GM21786 (cell line): Measurements from ENCODE around the gene NRG2.

Source experiments
- ATAC-seq: cut with Tn5 transposase; IDR thresholded peaks from one replicate; pipeline ENCODE4 v1.9.1; 2021; ENCODE audit not compliant: unreplicated experiment

The NRG2 gene

DNA sequence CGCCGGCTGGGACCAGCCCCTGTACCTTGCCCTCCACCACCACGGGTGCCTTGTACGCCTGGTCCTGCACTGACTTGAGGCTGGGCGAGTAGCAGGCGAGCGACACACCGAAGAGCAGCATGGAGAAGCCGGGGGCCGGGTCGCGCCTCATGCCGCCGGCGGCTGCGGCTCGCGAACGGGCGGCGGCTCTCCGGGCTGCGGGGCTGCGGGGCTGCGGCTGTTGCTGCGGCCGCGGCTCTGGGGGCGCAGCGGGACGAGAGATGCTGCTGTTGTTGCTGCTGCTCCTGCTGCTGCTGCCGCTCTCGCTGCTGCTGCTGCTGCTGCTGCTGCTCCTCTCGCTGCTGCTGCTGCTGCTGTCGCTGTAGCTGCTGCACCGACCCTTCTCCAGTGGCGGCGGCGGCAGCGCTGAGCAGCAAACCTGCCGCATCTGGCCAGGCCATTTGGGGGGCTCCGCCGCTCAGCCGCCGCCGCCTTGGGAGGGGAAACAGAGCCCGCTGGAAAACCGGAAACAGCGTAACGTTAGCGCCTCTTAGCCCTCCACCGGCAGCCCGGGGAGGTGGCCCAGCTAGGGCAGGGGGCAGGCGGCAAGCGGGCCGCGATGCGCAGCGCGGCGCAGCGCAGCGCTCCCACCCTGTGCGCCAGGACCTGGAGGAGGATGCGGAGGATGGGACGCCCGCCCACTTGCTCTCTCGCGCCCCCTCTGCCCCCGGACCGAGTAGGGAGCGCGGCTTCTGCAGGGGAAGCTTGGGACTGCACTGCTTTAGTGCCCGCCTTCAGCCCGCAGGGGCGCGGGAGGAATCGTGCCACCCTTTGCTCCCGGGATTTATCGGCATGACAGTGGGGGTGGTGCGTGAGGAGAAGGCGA, at the start of gene NRG2:
TSS of gene NRG2 (minus strand) at position 657 of the 865 bp plus-strand sequence.
- peak; percentile 64 for ATAC-seq

DNA sequence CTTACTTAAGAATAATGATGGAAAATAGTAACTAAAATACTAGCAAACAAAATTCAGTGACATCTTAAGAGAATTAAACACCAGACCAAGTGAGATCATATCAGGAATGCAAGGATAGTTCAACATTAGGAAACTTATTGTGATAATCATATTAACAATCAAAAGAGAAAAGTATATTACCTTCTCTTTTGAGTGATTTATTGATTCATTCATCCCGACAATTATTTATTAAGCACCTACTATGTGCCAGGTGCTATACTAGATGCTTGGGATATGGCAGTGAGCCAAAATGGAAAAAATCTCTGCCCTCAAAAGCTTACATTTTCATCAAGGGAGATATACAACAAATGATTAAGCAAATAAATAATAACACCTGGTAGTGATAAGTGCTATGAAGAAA, 47.2 kb upstream of the NRG2 start:
- ATAC-seq: no peak

DNA sequence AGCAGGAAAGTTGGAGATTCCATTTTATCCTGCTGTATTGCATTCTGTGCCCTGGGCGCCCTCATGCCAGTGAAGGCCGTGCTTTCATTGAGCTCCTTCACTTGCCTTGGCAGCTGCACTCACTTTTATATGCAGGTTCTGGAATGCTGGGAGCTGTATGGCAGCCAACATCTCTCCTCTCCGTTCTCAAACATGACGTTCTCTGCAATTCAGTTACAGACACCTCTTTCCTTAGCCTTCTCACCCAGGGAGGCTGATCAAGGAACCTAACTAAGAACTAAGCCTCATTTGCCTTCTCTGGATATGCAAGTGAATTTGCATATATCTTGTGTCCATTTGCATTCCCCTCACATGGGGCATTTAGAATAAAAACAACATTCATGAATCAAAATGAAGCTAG, 41.4 kb upstream of the NRG2 start:
- ATAC-seq: no peak

DNA sequence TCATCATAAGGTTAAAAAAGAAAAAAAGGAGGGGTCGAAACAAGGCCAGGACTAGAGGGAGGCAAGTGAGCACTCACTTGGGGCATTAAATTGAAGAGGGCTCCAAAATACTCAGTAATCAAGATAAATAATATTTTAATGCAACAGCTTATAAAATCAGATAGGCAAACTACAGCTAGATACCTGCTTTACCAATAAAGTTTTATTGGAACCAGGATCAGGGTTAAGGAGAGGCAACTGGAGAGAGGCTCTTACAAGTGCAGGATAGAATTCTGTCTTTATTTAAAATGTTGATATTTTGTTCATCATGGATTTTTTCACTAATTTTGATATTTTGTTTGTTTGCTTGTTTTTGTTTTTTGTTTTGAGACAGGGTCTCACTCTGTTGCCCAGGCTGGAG, 40.6 kb upstream of the NRG2 start:
- ATAC-seq: no peak

DNA sequence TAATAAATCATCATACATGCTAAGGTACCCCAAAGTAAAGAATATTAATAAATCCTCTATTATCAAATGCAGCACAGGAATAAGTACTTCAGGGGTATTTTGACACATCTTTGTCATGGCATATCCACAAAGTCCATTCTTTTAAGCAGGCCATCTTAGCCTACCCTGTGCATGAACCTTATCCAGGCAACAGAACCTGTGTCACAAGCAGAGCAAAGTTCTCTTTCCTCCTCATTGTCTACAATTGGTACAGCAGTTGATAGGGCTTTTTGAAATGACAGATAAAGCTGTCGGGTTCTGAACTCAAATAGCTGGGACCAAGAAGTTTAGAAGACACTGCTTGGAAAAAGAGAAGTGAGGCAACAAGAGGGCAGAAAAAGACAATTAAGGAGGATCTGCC, 40.0 kb upstream of the NRG2 start:
- no peak for ATAC-seq

DNA sequence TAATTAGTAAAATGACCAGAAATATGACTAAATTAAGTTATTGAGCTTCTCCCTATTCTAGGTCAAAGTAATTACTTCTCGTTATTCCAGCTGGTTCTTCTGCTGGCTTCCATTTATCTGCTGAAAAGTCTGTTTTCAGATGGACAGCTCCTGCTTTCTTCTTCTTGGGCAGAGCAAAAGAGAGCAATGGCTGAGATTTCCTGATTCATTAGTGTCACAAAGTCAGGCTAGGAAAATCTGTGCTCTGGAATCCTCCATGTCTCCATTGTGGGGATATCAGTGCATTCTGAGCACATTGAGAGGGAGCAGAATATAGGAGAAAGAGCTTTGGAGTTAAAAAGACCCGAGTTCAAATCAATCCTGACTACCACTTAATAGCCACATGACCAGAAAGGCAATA, 33.7 kb upstream of the NRG2 start:
- ATAC-seq: no peak

DNA sequence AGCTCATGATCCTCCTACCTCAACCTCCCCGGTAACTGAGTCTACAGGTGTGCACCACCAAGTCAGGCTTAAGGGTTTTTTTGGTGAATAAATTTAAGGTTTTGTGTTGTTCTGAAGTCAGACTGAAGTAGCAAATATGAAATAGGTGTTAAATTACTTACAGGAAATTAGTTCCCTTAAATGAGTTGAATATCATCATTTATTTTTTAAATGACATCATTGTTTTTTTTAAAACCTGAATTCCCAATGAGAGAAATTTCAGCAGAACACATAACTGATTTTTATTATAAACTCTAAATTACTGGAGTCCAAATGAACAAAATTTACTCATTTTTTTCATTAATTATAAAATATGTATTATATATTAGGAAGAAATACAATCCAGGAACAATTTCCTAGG, 33.0 kb upstream of the NRG2 start:
- ATAC-seq: no peak

DNA sequence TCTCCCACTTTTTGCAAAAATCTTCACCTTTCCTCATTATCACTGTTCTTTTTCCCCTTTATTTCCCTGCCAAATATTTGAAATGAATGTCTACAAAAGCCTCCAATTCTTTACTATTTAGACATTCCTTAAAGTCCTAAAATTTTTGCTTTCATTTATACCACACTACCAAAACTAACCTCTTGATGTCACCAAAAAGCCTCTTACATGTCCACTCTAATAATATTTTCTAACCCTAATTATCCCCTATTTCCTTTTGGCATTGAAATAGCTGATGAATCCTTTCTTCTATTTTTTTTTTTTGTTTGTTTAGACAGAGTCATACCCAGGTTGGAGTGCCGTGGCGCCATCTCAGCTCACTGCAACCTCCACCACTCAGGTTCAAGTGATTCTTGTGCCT, 32.3 kb upstream of the NRG2 start:
- no peak for ATAC-seq

DNA sequence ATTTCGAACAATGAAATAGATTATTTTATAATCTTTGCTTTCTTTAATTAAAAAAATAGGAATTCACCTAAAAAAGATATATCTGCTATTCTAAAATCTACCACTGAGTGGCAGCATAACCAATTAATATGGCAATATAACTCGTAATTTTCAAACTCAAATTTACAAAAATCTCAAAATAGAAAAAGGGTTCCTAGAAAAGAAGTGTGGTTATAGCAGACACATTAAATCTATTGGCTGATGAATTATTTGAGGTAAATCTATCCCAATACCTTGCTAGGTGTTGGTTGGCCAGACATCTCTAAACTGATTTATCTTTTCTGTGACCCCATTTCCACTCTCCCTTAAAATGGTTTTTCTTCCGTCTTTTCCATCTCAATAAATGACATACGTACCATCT, 30.2 kb upstream of the NRG2 start:
- ATAC-seq: no peak

DNA sequence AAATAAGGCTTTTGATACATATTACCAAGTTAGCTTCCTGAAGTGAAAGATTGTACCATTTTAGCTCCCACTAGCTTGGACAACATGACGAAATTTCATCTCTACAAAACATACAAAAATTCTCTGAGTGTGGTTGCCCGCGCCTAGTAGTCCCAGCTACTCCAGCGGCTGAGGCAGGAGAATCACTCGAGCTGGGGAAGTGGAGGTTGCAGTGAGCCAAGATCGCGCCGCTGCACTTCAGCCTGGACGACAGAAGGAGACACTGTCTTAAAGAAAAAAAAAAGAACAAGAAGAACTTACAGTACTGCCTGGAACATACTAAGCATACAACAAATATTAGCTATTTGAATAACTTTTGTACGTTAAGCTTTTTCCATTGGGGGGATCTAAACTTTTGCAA, 29.7 kb upstream of the NRG2 start:
- no peak for ATAC-seq

DNA sequence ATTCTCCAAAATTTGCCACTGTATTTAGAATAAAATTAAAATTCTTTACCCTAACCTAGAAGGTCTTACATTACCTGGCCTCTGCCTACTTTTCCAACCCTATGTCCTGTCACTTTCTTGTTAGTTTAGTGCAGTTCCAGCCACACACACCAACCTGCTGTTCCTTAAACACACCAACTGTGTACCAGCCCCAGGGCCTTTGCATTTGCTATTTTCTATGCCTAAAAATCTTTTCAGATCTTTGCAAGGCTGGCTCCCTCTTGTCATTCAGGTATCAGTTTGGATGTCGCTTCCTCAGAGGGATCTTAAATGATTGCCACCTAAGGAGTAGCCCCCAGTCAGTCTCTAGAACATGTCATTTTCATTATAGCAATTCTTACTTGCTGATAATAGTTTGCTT, 17.7 kb upstream of the NRG2 start:
- ATAC-seq: no peak

DNA sequence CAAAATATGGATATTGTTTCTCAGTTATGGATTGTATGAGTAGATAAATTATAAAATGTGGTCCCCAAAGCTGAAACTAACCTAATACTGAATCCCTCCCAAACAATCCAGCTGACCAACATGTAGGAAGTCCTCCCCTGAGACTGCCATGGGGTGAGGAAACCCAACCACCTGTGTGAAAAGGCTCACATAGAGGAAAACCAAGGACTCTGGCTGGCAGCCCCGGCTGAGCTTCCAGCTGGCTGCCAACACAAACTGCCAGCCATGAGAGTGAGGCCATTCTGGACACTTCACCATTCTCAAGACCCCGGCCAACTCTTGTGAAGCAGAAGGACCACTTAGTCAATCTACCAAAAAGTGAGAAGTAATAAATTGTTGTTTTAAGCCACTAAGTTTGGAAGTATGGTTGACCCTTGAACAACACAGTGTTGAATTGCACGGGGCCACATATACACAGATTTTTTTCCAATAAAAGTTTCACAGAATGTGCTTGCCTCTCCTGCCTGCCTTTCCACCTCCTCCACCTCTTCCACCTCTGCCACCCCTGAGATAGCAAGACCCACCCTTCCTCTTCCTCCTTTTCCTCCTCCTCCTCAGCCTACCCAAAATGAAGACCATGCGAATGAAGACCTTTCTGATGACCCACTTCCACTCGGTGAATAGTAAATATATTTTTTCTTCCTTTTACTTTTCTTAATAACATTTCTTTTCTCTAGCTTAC, 15.3 kb upstream of the NRG2 start:
- ATAC-seq: no peak

DNA sequence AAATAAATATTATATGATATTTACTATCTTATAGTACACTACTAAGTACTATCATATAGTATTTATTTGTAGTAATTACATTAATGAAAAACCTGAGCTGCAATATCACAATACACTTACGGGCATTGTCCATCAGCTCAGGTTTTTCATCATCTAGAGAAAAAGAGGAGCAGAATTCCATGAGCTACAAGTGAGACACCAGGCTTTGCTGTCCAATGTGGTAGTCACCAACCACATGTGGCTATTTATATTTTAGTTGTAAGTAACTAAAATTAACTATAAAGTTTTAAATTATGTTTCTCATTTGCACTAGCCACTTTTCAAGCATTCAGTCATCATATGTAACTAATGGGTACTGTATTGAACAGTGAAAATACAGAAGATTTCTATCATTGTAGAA, 13.8 kb upstream of the NRG2 start:
- ATAC-seq: no peak

DNA sequence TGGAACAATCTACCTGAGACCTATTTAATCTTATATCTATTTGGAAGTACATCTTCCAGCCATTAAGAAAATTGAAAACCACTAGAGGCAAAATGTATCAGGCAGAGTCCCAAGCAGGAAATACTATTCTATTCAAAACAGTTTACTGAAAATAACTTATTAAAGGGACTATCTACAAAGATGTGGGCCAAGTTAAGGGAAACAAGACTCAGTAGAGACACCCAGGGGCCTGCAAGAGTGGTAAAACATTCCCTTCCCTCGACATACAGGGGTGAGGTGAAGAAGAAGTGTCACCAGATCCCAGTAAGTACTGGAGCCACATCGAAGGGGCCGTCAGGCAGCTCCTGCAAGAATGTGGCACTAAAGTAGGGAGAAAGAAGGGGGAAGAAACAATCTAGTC, 12.1 kb upstream of the NRG2 start:
- no peak for ATAC-seq

DNA sequence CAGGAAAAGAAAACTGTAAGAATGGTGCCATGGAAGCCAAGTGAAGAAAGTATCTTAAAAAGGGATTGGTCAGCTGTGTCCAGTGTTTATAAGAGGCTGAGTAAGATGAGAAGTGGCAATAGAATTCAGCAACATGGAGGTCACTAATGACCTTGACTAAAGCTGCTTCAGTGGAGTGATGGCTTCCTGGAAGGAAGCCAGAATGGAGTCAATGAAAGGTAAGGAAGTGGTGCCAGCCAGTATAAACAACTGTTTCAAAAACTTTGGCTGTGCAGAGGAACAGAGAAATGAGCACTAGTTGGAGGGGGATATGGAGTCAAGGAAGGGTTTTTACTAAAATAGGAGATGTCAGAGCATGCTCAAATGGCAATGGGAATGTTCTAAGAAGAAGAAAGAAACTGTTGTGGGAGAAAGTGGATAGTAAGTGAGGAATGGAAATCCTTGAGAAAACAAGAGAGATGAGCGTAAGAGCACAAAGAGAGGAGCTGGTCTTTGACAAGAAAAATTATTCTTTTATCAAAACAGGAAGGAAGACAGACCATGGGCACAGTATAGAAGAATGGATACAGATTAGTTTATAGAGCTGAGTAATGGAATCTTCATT, 11.1 kb upstream of the NRG2 start:
- no peak for ATAC-seq

DNA sequence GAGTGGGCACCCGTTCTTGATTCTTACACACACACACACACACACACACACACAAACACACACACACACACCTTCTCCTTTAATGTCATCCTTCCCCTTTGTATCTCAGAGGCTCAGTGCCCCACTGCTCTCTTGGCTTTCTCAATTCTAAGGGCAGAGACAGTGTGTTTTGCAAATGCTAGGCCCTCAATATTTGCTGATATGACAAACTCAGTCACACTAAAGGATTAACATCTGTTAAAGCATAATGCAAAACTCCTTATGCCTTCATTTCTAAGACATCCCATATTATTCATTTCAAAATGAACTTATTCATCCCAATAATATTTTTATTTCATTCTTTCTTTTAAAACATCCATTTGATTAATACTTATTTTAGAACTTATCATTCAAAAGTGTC, 8.9 kb upstream of the NRG2 start:
- ATAC-seq: no peak

DNA sequence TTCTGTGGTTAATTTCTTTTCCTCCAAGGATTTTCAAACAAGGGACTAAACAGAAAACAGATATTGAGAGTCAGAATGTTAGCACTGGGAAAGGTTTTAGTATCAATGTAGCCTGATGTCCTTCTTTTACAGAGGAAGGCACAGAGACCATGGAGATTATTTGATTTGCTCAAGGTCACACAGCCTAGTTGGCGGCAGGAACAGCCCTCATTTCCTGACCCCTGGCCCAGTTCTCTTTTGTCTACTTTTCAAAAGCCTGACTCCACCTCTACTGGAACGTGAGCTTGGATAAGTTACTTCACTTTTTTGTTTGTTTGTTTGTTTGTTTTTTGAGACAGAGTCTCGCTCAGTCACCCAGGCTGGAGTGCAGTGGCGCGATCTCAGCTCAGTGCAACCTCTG, 6.6 kb upstream of the NRG2 start:
- ATAC-seq: no peak

DNA sequence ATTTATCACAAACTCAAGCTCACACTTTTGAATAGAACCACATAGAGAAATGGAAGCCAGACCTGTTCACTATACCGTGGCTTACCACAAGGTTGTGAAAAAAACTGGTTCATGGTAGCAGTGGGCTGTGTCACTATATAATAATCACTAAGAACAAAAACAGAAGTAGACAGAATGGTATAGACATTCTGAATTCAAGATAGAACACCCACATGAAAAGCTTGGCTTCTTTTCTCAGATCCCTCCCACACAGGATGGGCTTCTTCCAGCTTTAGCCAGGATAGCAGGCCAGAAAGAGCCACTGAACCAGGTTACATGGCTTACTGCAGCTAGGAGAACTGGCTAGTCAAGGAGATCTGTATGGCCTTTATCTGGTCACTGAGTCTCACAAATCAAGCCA, 6.1 kb upstream of the NRG2 start:
- ATAC-seq: no peak

DNA sequence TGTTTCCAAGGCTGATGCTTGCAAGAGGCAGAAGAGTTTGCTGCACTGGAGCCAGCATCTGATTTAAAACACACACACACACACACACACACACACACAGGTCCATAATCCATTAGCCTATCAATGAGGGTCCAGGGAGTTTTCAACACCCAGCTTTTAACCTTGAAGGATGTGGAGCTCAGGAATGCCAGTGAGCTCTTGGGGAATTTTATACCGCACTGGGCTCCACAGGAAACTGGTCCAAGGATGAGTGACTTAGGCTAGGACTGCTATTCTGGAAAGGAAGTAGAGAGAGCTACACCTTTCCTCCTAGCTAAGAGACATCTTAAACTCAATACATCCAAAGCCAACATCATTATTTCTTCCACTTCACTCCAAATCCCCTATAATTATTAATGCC, 942 bp upstream of the NRG2 start:
- no peak for ATAC-seq

DNA sequence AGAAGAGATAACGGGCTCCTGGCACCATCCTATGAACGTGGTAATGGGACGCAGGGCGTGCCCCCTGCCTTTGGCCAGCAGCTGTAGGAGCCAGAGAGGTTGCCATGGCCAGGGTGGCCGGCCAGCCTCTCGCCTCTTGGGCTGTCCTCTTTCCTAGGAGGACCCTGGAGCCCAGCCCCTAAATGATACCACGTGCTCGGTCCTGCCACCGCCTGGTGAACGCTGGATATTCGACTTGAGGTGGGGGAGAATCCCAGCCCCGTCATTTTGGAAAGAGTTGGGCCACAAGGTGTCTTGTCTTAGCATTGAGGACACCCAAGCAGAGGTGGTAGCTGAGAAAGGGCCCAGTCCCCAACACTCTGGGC, 391 bp upstream of the NRG2 start:
- ATAC-seq: peak; percentile 11

DNA sequence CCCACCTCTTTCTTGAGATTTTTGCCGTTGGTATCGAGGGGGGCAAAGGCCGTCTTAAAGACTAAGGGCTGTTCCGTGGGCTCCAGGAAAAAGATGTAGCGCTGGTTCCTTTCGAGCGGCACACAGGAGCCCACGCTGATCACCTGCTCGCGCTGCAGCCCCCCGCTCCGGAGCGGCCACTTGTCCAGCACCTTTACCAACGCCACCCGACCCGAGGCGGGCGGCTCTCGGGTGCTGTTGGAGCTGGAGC, 781 bp downstream of the NRG2 start:
- ATAC-seq: peak; percentile 2
